HEK293 (cell line): Measurements from ENCODE around the gene RANBP3L.

ENCODE experiments used
- BCL11A ChIP-seq: fragments of 450-650 bp; formaldehyde crosslinking; IDR thresholded peaks from 2 replicates; pipeline ENCODE4 v1.5.1; 2016; ENCODE audit warnings: low read depth, missing biosample characterization, missing genetic modification characterization
- ZFP3 ChIP-seq: fragments of 450-650 bp; formaldehyde crosslinking; IDR thresholded peaks from 2 replicates; pipeline ENCODE4 v1.5.1; 2016; ENCODE audit warnings: low read depth, missing biosample characterization, missing genetic modification characterization
- ZNF777 ChIP-seq: fragments of 450-650 bp; formaldehyde crosslinking; IDR thresholded peaks from 2 replicates; pipeline ENCODE4 v1.5.1; 2017; ENCODE audit warnings: missing biosample characterization, missing genetic modification characterization, borderline replicate concordance

DNA sequence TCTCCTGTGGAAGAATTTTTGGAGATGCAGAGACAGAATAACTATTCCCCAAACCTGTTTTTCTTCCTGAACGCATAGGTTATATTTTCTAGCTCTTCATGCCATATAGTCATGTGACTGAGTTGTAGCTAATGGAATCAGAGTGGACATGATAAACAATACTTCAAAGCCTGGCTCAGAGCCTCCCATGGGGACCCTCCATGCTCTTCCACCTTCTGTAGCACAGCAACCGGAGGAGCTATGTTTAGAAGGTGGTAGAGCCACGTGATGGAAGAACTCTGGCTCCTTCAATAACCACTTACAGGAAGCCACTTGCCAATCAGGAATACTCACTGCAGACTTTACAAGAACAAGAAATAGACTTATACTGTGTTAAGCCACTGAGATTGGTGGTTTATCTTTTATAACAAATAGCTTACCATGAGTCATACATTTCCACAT lies 99.2 kb downstream of the RANBP3L start:
- TF ChIP-seq ZNF777 (tag by site-specific recombination): no peak
- TF ChIP-seq ZFP3 (tag by site-specific recombination): no peak
- no peak for TF ChIP-seq BCL11A (tag by site-specific recombination)
